AG04450 (cell line): Measurements from ENCODE around the gene RNF125. TPM values are rescaled to one million over a fixed set of nuclear protein-coding genes. Genes with fewer than 3 reads are reported as not detected.

Experiments
- CTCF ChIA-PET: fragments of 300-600, 350-600 bp; formaldehyde crosslinking; extraction: SDS; loops from one replicate; lab custom pipeline; 2022; ENCODE audit warnings: antibody characterized with exemption, inconsistent platforms; lab: Charles Lee
- POLR2A ChIA-PET: fragments of 350-600 bp; formaldehyde crosslinking; extraction: SDS; loops from one replicate; lab custom pipeline; 2021; ENCODE audit warnings: antibody characterized with exemption, inconsistent platforms; lab: Yijun Ruan, JAX
- DNase-seq: peaks from one replicate; pipeline ENCODE4 v3.0.0-alpha.2; 2011; ENCODE audit warnings: low read depth, low spot score
- H3K27ac ChIP-seq: one replicate; pipeline ENCODE4 v1.5.1; 2012; ENCODE audit warnings: low read depth, low read length, control low read depth
- H3K27me3 ChIP-seq: one replicate; pipeline ENCODE4 v1.6.0; 2012; ENCODE audit warnings: low read length; ENCODE audit not compliant: control insufficient read depth, insufficient read depth
- H3K4me3 ChIP-seq: 2 replicates; pipeline ENCODE4 v1.5.1; 2011; ENCODE audit warnings: mild to moderate bottlenecking, low read depth, low read length, control low read depth
- H3K9me3 ChIP-seq: 2 replicates; pipeline ENCODE4 v1.5.1; 2012; ENCODE audit warnings: low read length; ENCODE audit not compliant: control insufficient read depth, insufficient read depth
- polyA plus RNA-seq: library from polyadenylated mRNA; depleted of rRNA; stranded (reverse); fragments of >200 nt; gene quantifications from 2 replicates; pipeline ENCODE4 v1.2.3, GENCODE V29; 2011
- TF ChIP-seq, protein P1 (sequence below): IDR thresholded peaks from 2 replicates; pipeline ENCODE4 v1.5.1; 2011; ENCODE audit warnings: low read depth, low read length, control low read depth, inconsistent platforms

Gene RNF125
- polyA plus RNA-seq, 1 experiment: 0.41 TPM

- H3K4me3 ChIP-seq: no peak overlapping the region
- H3K9me3 ChIP-seq: peaks cover 12% of the 10 kb centered on the region
- DNase-seq: peak; percentile 27
- ChIA-PET POLR2A (interaction anchor here (0.9 kb wide), 1 partner anchor 34 kb away, joined by 3 read pairs; the partner anchor contains the start of gene TRAPPC8), CTCF (interaction anchor here (0.5 to 3.3 kb wide), 29 partner anchors 8 to 500 kb away, joined by 3 to 23 read pairs (median 4); partner anchors contain the start of gene RNF125)
- TF ChIP-seq, protein P1, sequence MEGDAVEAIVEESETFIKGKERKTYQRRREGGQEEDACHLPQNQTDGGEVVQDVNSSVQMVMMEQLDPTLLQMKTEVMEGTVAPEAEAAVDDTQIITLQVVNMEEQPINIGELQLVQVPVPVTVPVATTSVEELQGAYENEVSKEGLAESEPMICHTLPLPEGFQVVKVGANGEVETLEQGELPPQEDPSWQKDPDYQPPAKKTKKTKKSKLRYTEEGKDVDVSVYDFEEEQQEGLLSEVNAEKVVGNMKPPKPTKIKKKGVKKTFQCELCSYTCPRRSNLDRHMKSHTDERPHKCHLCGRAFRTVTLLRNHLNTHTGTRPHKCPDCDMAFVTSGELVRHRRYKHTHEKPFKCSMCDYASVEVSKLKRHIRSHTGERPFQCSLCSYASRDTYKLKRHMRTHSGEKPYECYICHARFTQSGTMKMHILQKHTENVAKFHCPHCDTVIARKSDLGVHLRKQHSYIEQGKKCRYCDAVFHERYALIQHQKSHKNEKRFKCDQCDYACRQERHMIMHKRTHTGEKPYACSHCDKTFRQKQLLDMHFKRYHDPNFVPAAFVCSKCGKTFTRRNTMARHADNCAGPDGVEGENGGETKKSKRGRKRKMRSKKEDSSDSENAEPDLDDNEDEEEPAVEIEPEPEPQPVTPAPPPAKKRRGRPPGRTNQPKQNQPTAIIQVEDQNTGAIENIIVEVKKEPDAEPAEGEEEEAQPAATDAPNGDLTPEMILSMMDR: peak; percentile 81
- no peaks in the 10 kb centered on the region for H3K27me3 ChIP-seq
- no peak overlapping the region for H3K27ac ChIP-seq
Measured at GRCh38 chr18:31977270-31977872, 41.3 kb upstream of the RNF125 start.

DNA sequence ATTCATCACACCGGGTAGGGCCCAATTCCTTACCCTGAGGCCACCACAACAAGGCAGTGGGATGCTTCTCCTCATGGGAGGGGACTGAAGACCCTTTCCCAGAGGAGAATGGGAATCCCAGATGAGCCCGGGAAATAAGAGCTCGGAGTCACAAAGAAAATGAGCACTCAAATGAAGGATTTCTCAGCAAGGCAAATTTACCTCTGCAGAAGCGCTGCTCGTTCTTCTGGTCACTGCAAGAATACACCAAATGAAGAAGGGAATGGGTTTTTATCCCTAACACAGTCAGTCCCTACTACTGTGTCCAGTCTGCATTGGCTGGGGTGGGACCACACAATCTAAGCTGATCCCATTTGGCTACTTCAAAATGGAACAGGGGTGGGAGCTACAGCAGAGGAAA, 40.0 kb upstream of the RNF125 start:
- no peak for DNase-seq
- TF ChIP-seq, protein P1: no peak
- CTCF ChIA-PET: interaction anchor here (1.3 to 3.3 kb wide), 3 partner anchors 9 to 424 kb away, joined by 4 to 14 read pairs (median 6); no protein-coding TSS in a partner anchor
- no peaks in the 10 kb centered on the region for H3K27me3 ChIP-seq
- POLR2A ChIA-PET: no interaction called here
- H3K4me3 ChIP-seq: no peak overlapping the region
- H3K27ac ChIP-seq: no peak overlapping the region
- peaks cover 6% of the 10 kb centered on the region; the same call in 1 of the 2 replicates for H3K9me3 ChIP-seq

GRCh38 chr18:31979714-31980113, 38.9 kb upstream of the RNF125 start:
- TF ChIP-seq, protein P1: no peak
- ChIA-PET CTCF (interaction anchor here (1.4 kb wide), 1 partner anchor 425 kb away, joined by 4 read pairs; no protein-coding TSS in a partner anchor), POLR2A (no interaction called here)
- no peaks in the 10 kb centered on the region for H3K9me3 ChIP-seq
- no peaks in the 10 kb centered on the region for H3K27me3 ChIP-seq
- no peak overlapping the region for H3K4me3 ChIP-seq
- DNase-seq: no peak
- H3K27ac ChIP-seq: no peak overlapping the region

DNA sequence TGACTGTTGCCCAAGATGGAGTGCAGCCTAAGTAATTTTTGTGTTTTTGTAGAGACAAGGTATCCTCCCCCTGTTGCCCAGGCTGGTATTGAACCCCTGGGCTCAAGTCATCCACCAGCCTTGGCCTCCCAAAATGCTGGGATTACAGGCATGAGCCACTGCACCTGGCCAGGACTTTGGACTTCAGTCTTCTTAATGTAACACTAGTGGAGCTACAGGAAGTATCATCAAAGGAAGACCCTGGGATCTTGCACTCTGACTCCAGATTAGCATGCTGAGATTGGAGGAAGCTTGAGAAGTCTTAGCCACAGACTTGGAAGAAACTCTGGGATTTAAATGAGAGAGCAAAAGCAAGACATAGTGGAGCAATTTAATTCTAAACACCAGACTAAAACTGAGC, 37.8 kb upstream of the RNF125 start:
- no peaks in the 10 kb centered on the region for H3K9me3 ChIP-seq
- TF ChIP-seq, protein P1: no peak
- H3K27ac ChIP-seq: no peak overlapping the region
- DNase-seq: no peak
- POLR2A ChIA-PET: no interaction called here
- H3K4me3 ChIP-seq: no peak overlapping the region
- CTCF ChIA-PET: no interaction called here
- H3K27me3 ChIP-seq: no peaks in the 10 kb centered on the region

GRCh38 chr18:31983020-31983419, 35.6 kb upstream of the RNF125 start:
- TF ChIP-seq, protein P1: no peak
- H3K9me3 ChIP-seq: no peaks in the 10 kb centered on the region
- no peak overlapping the region for H3K27ac ChIP-seq
- no peak for DNase-seq
- ChIA-PET CTCF (no interaction called here), POLR2A (no interaction called here)
- no peaks in the 10 kb centered on the region for H3K27me3 ChIP-seq
- no peak overlapping the region for H3K4me3 ChIP-seq
